Smooth muscle cell (in vitro differentiated cells): ENCODE measurements around the gene JAZF1. TPM values are rescaled to one million over a fixed set of nuclear protein-coding genes. Genes with fewer than 3 reads are reported as not detected.

Source experiments
- DNase-seq: peaks from one replicate; lab custom pipeline; 2025; ENCODE audit not compliant: unreplicated experiment; lab: John Stamatoyannopoulos, UW
- H2AFZ ChIP-seq: fragments of 200-600 bp; sonication (generic); 2 replicates; pipeline ENCODE4 v1.6.0; 2016; ENCODE audit warnings: antibody characterized with exemption, low read depth, mild to moderate bottlenecking
- H3F3A ChIP-seq: fragments of 200-600 bp; sonication (generic); 2 replicates; pipeline ENCODE4 v1.6.0; 2017; ENCODE audit warnings: antibody characterized with exemption, low read depth
- H3K27ac ChIP-seq: fragments of 200-600 bp; sonication (generic); 2 replicates; pipeline ENCODE4 v1.5.1; 2016; ENCODE audit warnings: low read depth, mild to moderate bottlenecking
- H3K27me3 ChIP-seq: fragments of 200-600 bp; sonication (generic); 2 replicates; pipeline ENCODE4 v1.6.1; 2016; ENCODE audit warnings: low read depth, mild to moderate bottlenecking
- H3K36me3 ChIP-seq: fragments of 200-600 bp; sonication (generic); 2 replicates; pipeline ENCODE4 v1.5.1; 2016; ENCODE audit warnings: low read depth
- H3K4me1 ChIP-seq: fragments of 200-600 bp; sonication (generic); 2 replicates; pipeline ENCODE4 v1.5.1; 2016; ENCODE audit warnings: low read depth
- H3K4me2 ChIP-seq: fragments of 200-600 bp; sonication (generic); 2 replicates; pipeline ENCODE4 v1.6.0; 2016; ENCODE audit warnings: mild to moderate bottlenecking
- H3K4me3 ChIP-seq: fragments of 200-600 bp; sonication (generic); 2 replicates; pipeline ENCODE4 v1.5.1; 2016; ENCODE audit warnings: mild to moderate bottlenecking
- H3K79me2 ChIP-seq: fragments of 200-600 bp; sonication (generic); 2 replicates; pipeline ENCODE4 v1.6.0; 2016; ENCODE audit warnings: low read depth, mild to moderate bottlenecking
- H3K9ac ChIP-seq: fragments of 200-600 bp; sonication (generic); 2 replicates; pipeline ENCODE4 v1.6.0; 2016; ENCODE audit warnings: low read depth
- H3K9me3 ChIP-seq: fragments of 200-600 bp; sonication (generic); replicated peaks from 2 replicates; pipeline ENCODE4 v1.5.1; 2016; ENCODE audit warnings: low read depth
- H4K20me1 ChIP-seq: fragments of 200-600 bp; sonication (generic); 2 replicates; pipeline ENCODE4 v1.6.0; 2016; ENCODE audit warnings: low read depth
- WGBS: methylation state at CpG from one replicate; pipeline ENCODE4 v1.1.7; 2016; ENCODE audit warnings: low lambda C conversion rate; 5-methylcytosine and 5-hydroxymethylcytosine counted together
- polyA plus RNA-seq: library from polyadenylated mRNA; unstranded; fragments of >200 nt; fragmentation: Nextera tagmentation; extraction: Ambion mirVana; gene quantifications from 2 replicates; pipeline ENCODE4 v1.2.1, GENCODE V29; 2016
- total RNA-seq: library from RNA; depleted of rRNA; stranded (reverse); fragments of >200 nt; gene quantifications from 2 replicates; pipeline ENCODE4 v1.2.3, GENCODE V29; 2014
- TF ChIP-seq, protein P1 (sequence below): fragments of 200-600 bp; sonication (generic); IDR thresholded peaks from 2 replicates; pipeline ENCODE4 v1.5.1; 2017; ENCODE audit warnings: borderline replicate concordance, mild to moderate bottlenecking, antibody characterized with exemption; ENCODE audit not compliant: insufficient read depth, poor library complexity, severe bottlenecking

Gene JAZF1
- total and polyA plus RNA-seq, 2 experiments from 2014 or later = 17.4 to 18.0 TPM

DNA sequence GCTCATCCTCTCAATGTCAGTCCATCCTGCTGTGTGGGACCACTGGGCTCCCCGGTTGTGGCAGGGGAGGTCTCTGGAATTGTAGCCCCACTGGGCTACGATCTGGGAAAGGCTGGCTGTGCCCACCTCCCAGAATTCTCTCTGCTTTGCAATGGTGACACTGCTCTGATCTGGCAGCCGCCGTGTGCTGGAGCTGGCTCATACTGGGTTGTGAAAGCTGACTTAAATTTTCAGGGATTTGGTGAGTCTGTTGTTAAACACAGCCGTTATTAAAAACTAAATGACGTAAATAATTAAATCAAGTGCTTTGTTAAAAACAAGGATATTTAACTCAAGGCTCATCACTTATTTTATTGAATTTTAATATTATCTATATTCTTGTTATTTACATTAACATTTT is 280.6 kb downstream of the JAZF1 start:
- no peak overlapping the region for H2AFZ ChIP-seq
- no peaks in the 10 kb centered on the region for H3F3A ChIP-seq
- no peaks in the 10 kb centered on the region for H3K9me3 ChIP-seq
- 91% methylated on average over 6 of the region's 6 CpGs for WGBS
- no peak for DNase-seq
- peaks cover 10% of the 10 kb centered on the region for H4K20me1 ChIP-seq
- no peak overlapping the region for H3K27ac ChIP-seq
- no peaks in the 10 kb centered on the region for H3K36me3 ChIP-seq
- TF ChIP-seq, protein P1, sequence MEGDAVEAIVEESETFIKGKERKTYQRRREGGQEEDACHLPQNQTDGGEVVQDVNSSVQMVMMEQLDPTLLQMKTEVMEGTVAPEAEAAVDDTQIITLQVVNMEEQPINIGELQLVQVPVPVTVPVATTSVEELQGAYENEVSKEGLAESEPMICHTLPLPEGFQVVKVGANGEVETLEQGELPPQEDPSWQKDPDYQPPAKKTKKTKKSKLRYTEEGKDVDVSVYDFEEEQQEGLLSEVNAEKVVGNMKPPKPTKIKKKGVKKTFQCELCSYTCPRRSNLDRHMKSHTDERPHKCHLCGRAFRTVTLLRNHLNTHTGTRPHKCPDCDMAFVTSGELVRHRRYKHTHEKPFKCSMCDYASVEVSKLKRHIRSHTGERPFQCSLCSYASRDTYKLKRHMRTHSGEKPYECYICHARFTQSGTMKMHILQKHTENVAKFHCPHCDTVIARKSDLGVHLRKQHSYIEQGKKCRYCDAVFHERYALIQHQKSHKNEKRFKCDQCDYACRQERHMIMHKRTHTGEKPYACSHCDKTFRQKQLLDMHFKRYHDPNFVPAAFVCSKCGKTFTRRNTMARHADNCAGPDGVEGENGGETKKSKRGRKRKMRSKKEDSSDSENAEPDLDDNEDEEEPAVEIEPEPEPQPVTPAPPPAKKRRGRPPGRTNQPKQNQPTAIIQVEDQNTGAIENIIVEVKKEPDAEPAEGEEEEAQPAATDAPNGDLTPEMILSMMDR = no peak
- no peaks in the 10 kb centered on the region for H3K27me3 ChIP-seq
- no peak overlapping the region for H3K9ac ChIP-seq
- no peaks in the 10 kb centered on the region for H3K79me2 ChIP-seq
- no peak overlapping the region for H3K4me3 ChIP-seq
- no peak overlapping the region for H3K4me2 ChIP-seq
- H3K4me1 ChIP-seq = no peaks in the 10 kb centered on the region

DNA sequence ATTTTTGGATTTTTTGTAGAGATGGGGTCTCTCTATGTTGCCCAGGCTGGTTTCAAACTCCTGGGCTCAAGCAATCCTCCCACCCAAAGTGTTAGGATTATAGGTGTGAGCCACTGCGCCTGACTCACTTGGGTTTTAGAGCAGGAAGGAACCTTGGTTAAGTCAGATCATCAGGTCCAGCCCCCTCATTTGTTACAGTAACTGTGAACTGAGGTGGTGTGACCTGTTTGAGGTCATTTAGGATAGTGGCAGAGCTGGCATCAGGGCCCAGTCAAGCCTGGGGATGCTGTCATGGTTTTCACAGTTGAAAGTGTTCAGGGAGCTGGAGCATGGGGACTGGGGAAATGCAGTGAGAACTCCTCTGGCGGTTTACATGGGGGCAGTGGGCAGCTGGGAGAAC is 281.0 kb downstream of the JAZF1 start:
- Histone ChIP-seq H3K9ac (no peak overlapping the region), H3K79me2 (no peaks in the 10 kb centered on the region), H3F3A (no peaks in the 10 kb centered on the region), H3K9me3 (no peaks in the 10 kb centered on the region), H4K20me1 (peaks cover 6% of the 10 kb centered on the region), H3K27ac (no peak overlapping the region), H2AFZ (no peak overlapping the region), H3K4me1 (no peaks in the 10 kb centered on the region), H3K27me3 (no peaks in the 10 kb centered on the region), H3K4me2 (no peak overlapping the region), H3K36me3 (no peaks in the 10 kb centered on the region), H3K4me3 (no peak overlapping the region)
- WGBS = 94% methylated on average over 2 of the region's 2 CpGs
- TF ChIP-seq, protein P1 = no peak
- no peak for DNase-seq

- Histone ChIP-seq H3K27ac (no peak overlapping the region), H3K27me3 (no peaks in the 10 kb centered on the region), H3K79me2 (no peaks in the 10 kb centered on the region), H3K36me3 (peaks cover 5% of the 10 kb centered on the region), H3K9ac (no peak overlapping the region), H3K4me1 (no peaks in the 10 kb centered on the region), H3K4me2 (no peak overlapping the region), H2AFZ (no peak overlapping the region), H3F3A (no peaks in the 10 kb centered on the region), H4K20me1 (peaks cover 6% of the 10 kb centered on the region), H3K4me3 (no peak overlapping the region), H3K9me3 (no peaks in the 10 kb centered on the region)
- WGBS = 93% methylated on average over 10 of the region's 10 CpGs
- no peak for DNase-seq
- TF ChIP-seq, protein P1 = no peak
Measured at GRCh38 chr7:27897441-27897847, 283.2 kb downstream of the JAZF1 start.

GRCh38 chr7:27897001-27897400 is 283.6 kb downstream of the JAZF1 start:
- Histone ChIP-seq H2AFZ (no peak overlapping the region), H3K27me3 (no peaks in the 10 kb centered on the region), H3K36me3 (peaks cover 5% of the 10 kb centered on the region), H3K9me3 (no peaks in the 10 kb centered on the region), H3K4me3 (no peak overlapping the region), H3K79me2 (no peaks in the 10 kb centered on the region), H3K27ac (no peak overlapping the region), H3K4me1 (no peaks in the 10 kb centered on the region), H4K20me1 (peaks cover 6% of the 10 kb centered on the region), H3F3A (no peaks in the 10 kb centered on the region), H3K4me2 (no peak overlapping the region), H3K9ac (no peak overlapping the region)
- TF ChIP-seq, protein P1 = no peak
- WGBS = 73% methylated on average over 6 of the region's 6 CpGs
- DNase-seq = no peak
